NCI-H2029 (cell line): Measurements from ENCODE around the gene SP110.
"Not testable (repeated sequence)": the region's sequence is repeated elsewhere in the genome, so short reads cannot be mapped to it uniquely, and the experiment has no call there.

Experiments used
- DNase-seq: peaks from one replicate; lab custom pipeline; 2025; lab: John Stamatoyannopoulos, UW

The SP110 gene

DNA sequence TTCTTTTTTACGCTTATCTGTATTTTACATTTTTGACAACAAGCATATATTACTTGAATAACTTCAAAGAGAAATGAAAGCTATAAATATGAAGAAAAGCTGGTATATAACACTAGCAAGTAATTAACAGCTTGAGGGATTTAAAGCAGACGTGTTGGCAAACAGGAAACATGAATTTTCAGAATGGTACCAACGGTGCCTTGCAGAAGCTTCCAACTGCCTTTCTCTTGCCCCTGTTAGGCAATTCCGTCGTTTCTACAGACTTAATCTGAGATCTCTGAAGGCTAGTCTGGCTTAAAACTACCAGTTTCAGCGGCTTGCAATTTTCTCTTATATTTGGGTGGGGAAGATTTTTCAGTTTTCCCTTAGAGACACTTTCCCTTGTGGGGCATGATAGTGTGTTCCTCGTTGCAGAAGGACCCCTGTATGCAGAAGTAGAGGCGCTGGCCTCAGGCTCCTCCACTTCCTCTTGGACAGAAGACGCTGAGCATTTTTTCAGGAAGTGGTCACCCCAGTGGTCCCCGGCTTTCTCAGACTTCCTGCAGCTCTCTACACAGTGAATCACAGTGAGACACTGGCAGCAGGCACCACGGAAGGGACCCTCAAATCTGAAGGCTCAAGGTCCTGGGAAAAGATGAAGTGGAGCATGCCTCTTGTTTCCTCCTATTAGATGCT lies 94.9 kb downstream of the SP110 start:
- no peak for DNase-seq

DNA sequence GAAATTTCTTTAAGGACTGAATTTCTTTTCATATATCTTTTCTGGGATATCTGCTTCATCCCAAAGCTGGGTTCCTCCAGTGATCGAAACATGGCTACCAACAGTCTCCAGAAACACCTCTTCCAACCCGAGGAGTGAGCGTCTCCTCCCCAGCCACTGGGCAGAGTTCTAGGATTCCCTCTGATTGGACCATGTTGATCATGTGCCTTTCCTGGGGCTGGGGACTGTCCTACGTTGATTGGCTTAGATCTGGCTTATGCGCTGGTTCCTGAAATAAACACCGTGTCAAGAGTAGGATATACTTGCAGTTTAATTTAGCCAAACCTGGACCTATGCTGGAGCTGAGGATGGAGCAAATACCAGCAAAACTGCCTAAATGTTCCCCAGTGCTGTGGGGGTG lies 95.5 kb downstream of the SP110 start:
- no peak for DNase-seq

DNA sequence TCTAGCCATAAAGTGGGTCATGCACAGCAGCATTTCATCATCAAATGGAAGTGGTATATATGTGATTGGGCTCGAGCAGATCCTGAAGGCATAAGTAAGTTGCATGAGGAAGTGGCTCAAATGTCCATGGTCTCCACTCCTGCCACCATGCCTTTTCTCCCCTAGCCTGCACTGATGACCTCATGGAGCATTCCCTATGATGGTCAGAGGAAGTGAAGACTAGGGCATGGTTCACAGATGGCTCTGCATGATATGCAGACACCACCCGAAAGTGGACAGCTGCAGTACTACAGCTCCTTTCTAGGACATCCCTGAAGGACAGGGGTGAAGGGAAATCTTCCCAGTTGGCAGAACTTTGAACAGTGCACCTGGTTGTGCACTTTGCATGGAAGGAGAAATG lies 99.4 kb downstream of the SP110 start:
- not testable (repeated sequence) for DNase-seq

DNA sequence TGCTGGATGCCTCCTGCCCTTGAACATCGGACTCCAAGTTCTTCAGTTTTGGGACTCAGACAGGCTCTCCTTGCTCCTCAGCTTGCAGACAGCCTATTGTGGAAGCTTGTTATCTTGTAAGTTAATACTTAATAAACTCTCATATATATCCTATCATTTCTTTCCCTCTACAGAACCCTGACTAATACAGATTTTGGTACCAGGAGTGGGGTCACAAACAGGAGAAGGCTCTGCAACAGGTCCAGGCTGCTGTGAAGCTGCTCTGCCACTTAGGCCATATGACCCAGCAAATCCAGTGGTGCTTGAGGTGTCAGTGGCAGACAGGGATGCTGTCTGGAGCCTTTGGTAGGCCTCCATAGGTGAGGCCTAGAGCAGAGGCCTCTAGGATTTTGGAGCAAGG lies 100.0 kb downstream of the SP110 start:
- not testable (repeated sequence) for DNase-seq
